HEK293 (cell line): ENCODE data around the gene AKR1B15.

Experiments
- CTCF ChIA-PET: fragments of 350-600 bp; formaldehyde crosslinking; extraction: SDS; loops from one replicate; lab custom pipeline; 2021; ENCODE audit warnings: antibody characterized with exemption; lab: Yijun Ruan, JAX
- POLR2A ChIA-PET: fragments of 300-600 bp; formaldehyde crosslinking; extraction: SDS; loops from one replicate; lab custom pipeline; 2020; ENCODE audit warnings: antibody characterized with exemption, inconsistent platforms; lab: Yijun Ruan, JAX
- H3K27ac ChIP-seq: fragments of 200-500 bp; sonication (Bioruptor generic); 2 replicates; pipeline ENCODE4 v1.5.1; 2014; ENCODE audit warnings: low read depth, low read length, control low read depth, inconsistent platforms; ENCODE audit errors: extremely low read depth
- H3K36me3 ChIP-seq, 2 experiments: fragments of 200-500 bp in 1 of 2; sonication (Bioruptor generic) in 1 of 2; 1 replicate in 1 of 2; 2 replicates in 1 of 2; pipeline ENCODE4 v1.5.1; 2014 to 2017; ENCODE audit warnings: inconsistent platforms in 2 of 2, low read length in 2 of 2; ENCODE audit not compliant: control insufficient read depth in 2 of 2, insufficient read depth in 1 of 2
- H3K4me1 ChIP-seq: fragments of 200-500 bp; sonication (Bioruptor generic); 2 replicates; pipeline ENCODE4 v1.5.1; 2014; ENCODE audit warnings: mild to moderate bottlenecking, low read length, inconsistent platforms; ENCODE audit not compliant: control insufficient read depth, insufficient read depth
- H3K4me3 ChIP-seq: 2 replicates; pipeline ENCODE4 v1.5.1; 2011; ENCODE audit warnings: low read depth, mild to moderate bottlenecking, control low read depth, low read length, moderate library complexity
- H3K9me3 ChIP-seq: fragments of 200-500 bp; sonication (Bioruptor generic); 2 replicates; pipeline ENCODE4 v1.5.1; 2014; ENCODE audit warnings: low read depth, low read length, inconsistent platforms; ENCODE audit not compliant: control insufficient read depth, insufficient read depth
- GLI2 ChIP-seq: fragments of 450-650 bp; formaldehyde crosslinking; IDR thresholded peaks from 2 replicates; pipeline ENCODE4; 2017; ENCODE audit warnings: missing biosample characterization, missing genetic modification characterization, low read depth, borderline replicate concordance
- HOXA7 ChIP-seq: sonication (generic); formaldehyde crosslinking; IDR thresholded peaks from 2 replicates; pipeline ENCODE4 v1.8.1; 2022; ENCODE audit warnings: missing genetic modification reagents, borderline replicate concordance
- OVOL3 ChIP-seq: fragments of 450-650 bp; formaldehyde crosslinking; IDR thresholded peaks from 2 replicates; pipeline ENCODE4 v1.5.1; 2016; ENCODE audit warnings: missing biosample characterization, missing genetic modification characterization
- PBX3 ChIP-seq: sonication (generic); formaldehyde crosslinking; IDR thresholded peaks from 2 replicates; pipeline ENCODE4 v1.8.1; 2022; ENCODE audit warnings: mild to moderate bottlenecking, moderate library complexity, missing genetic modification reagents
- RBAK ChIP-seq: fragments of 450-650 bp; formaldehyde crosslinking; IDR thresholded peaks from 2 replicates; pipeline ENCODE4 v1.5.1; 2016; ENCODE audit warnings: missing biosample characterization, missing genetic modification characterization
- ZBTB1 ChIP-seq: fragments of 450-650 bp; formaldehyde crosslinking; IDR thresholded peaks from 2 replicates; pipeline ENCODE4 v1.5.1; 2016; ENCODE audit warnings: missing biosample characterization, missing genetic modification characterization
- ZBTB49 ChIP-seq: fragments of 450-650 bp; formaldehyde crosslinking; IDR thresholded peaks from 2 replicates; pipeline ENCODE4 v1.5.1; 2016; ENCODE audit warnings: missing biosample characterization, missing genetic modification characterization, low read depth
- ZBTB6 ChIP-seq: fragments of 450-650 bp; formaldehyde crosslinking; IDR thresholded peaks from 2 replicates; pipeline ENCODE4 v1.5.1; 2017; ENCODE audit warnings: missing biosample characterization, missing genetic modification characterization
- ZEB2 ChIP-seq: fragments of 450-650 bp; formaldehyde crosslinking; IDR thresholded peaks from 2 replicates; pipeline ENCODE4 v1.5.1; 2016; ENCODE audit warnings: missing biosample characterization, missing genetic modification characterization
- ZFP69B ChIP-seq: fragments of 450-650 bp; formaldehyde crosslinking; IDR thresholded peaks from 2 replicates; pipeline ENCODE4 v1.5.1; 2016; ENCODE audit warnings: missing biosample characterization, missing genetic modification characterization
- ZNF138 ChIP-seq: fragments of 450-650 bp; formaldehyde crosslinking; IDR thresholded peaks from 2 replicates; pipeline ENCODE4 v1.5.1; 2016; ENCODE audit warnings: missing biosample characterization, missing genetic modification characterization, borderline replicate concordance
- ZNF26 ChIP-seq: fragments of 450-650 bp; formaldehyde crosslinking; IDR thresholded peaks from 2 replicates; pipeline ENCODE4 v1.5.1; 2016; ENCODE audit warnings: missing biosample characterization, missing genetic modification characterization
- ZNF350 ChIP-seq: fragments of 450-650 bp; formaldehyde crosslinking; IDR thresholded peaks from 2 replicates; pipeline ENCODE4 v1.5.0; 2017; ENCODE audit warnings: missing biosample characterization, mild to moderate bottlenecking, missing genetic modification characterization
- ZNF558 ChIP-seq: fragments of 450-650 bp; formaldehyde crosslinking; IDR thresholded peaks from 2 replicates; pipeline ENCODE4 v1.5.1; 2016; ENCODE audit warnings: missing biosample characterization, missing genetic modification characterization
- ZNF560 ChIP-seq: fragments of 450-650 bp; formaldehyde crosslinking; IDR thresholded peaks from 2 replicates; pipeline ENCODE4 v1.5.1; 2017; ENCODE audit warnings: missing biosample characterization, missing genetic modification characterization, borderline replicate concordance
- ZNF621 ChIP-seq: fragments of 450-650 bp; formaldehyde crosslinking; IDR thresholded peaks from 2 replicates; pipeline ENCODE4 v1.5.1; 2017; ENCODE audit warnings: missing biosample characterization, missing genetic modification characterization
- ZNF624 ChIP-seq: fragments of 450-650 bp; formaldehyde crosslinking; IDR thresholded peaks from 2 replicates; pipeline ENCODE4 v1.5.1; 2017; ENCODE audit warnings: missing biosample characterization, missing genetic modification characterization
- ZNF629 ChIP-seq: fragments of 450-650 bp; formaldehyde crosslinking; IDR thresholded peaks from 2 replicates; pipeline ENCODE4 v1.5.1; 2017; ENCODE audit warnings: missing biosample characterization, missing genetic modification characterization
- ZNF639 ChIP-seq: fragments of 450-650 bp; formaldehyde crosslinking; IDR thresholded peaks from 2 replicates; pipeline ENCODE4 v1.5.1; 2016; ENCODE audit warnings: missing biosample characterization, missing genetic modification characterization
- ZNF704 ChIP-seq: fragments of 450-650 bp; formaldehyde crosslinking; IDR thresholded peaks from 2 replicates; pipeline ENCODE4 v1.5.1; 2016; ENCODE audit warnings: missing biosample characterization, missing genetic modification characterization
- ZNF792 ChIP-seq: fragments of 450-650 bp; formaldehyde crosslinking; IDR thresholded peaks from 2 replicates; pipeline ENCODE4 v1.5.1; 2016; ENCODE audit warnings: missing biosample characterization, missing genetic modification characterization
- ZSCAN23 ChIP-seq: fragments of 450-650 bp; formaldehyde crosslinking; IDR thresholded peaks from 2 replicates; pipeline ENCODE4 v1.5.1; 2016; ENCODE audit warnings: missing biosample characterization, missing genetic modification characterization

Gene AKR1B15

GRCh38 chr7:134601459-134601858, 52.5 kb downstream of the AKR1B15 start:
- Histone ChIP-seq H3K9me3 (no peaks in the 10 kb centered on the region), H3K27ac (no peak overlapping the region), H3K4me3 (no peak overlapping the region), H3K4me1 (no peaks in the 10 kb centered on the region), H3K36me3 (no peaks in the 10 kb centered on the region)
- ChIA-PET CTCF (interaction anchor here (0.5 to 2.4 kb wide), 5 partner anchors 54 to 170 kb away, joined by 3 to 12 read pairs (median 3); no protein-coding TSS in a partner anchor), POLR2A (no interaction called here)
- TF ChIP-seq ZNF138 (tag by site-specific recombination), result no peak
- TF ChIP-seq ZEB2 (tag by site-specific recombination), result no peak
- TF ChIP-seq GLI2 (tag by site-specific recombination), result no peak
- no peak for TF ChIP-seq ZFP69B (tag by site-specific recombination)
- no peak for TF ChIP-seq ZNF560 (tag by site-specific recombination)
- no peak for TF ChIP-seq ZNF558 (tag by site-specific recombination)
- no peak for TF ChIP-seq ZNF624 (tag by site-specific recombination)
- TF ChIP-seq ZNF792 (tag by site-specific recombination), result no peak
- no peak for TF ChIP-seq ZNF621 (tag by site-specific recombination)
- no peak for TF ChIP-seq ZNF704 (tag by site-specific recombination)
- TF ChIP-seq ZBTB6 (tag by site-specific recombination), result no peak
- no peak for TF ChIP-seq PBX3 (CRISPR knock-in tag)
- no peak for TF ChIP-seq ZSCAN23 (tag by site-specific recombination)
- no peak for TF ChIP-seq ZBTB49 (tag by site-specific recombination)
- TF ChIP-seq RBAK (tag by site-specific recombination), result no peak
- no peak for TF ChIP-seq ZNF26

- H3K36me3 ChIP-seq, result no peaks in the 10 kb centered on the region
- no peak overlapping the region for H3K4me3 ChIP-seq
- CTCF ChIA-PET, result interaction anchor here (0.6 to 2.4 kb wide), 9 partner anchors 9 to 698 kb away, joined by 3 to 13 read pairs (median 3); no protein-coding TSS in a partner anchor
- no peak overlapping the region for H3K27ac ChIP-seq
- TF ChIP-seq ZBTB1 (tag by site-specific recombination), result no peak
- no peak for TF ChIP-seq ZBTB6 (tag by site-specific recombination)
- no peak for TF ChIP-seq OVOL3 (tag by site-specific recombination)
- no peak for TF ChIP-seq HOXA7 (CRISPR knock-in tag)
- TF ChIP-seq ZNF629 (tag by site-specific recombination), result no peak
- TF ChIP-seq ZNF639 (tag by site-specific recombination), result no peak
- no peak for TF ChIP-seq ZNF350 (tag by site-specific recombination)
- POLR2A ChIA-PET, result no interaction called here
- no peaks in the 10 kb centered on the region for H3K4me1 ChIP-seq
- H3K9me3 ChIP-seq, result no peaks in the 10 kb centered on the region
Measured at GRCh38 chr7:134602881-134603451, 54.1 kb downstream of the AKR1B15 start.
